Keratinocyte (primary cell): Measurements from ENCODE around the gene ARMH3. TPM values are rescaled to one million over a fixed set of nuclear protein-coding genes. Genes with fewer than 3 reads are reported as not detected.
A peak's percentile ranks its signal among the peaks of the same experiment; 100 is the strongest.

ENCODE experiments used
- DNase-seq: peaks from one replicate; pipeline ENCODE4 v3.0.0-alpha.2; 2011; ENCODE audit warnings: low read depth, missing footprints, low spot score
- FAIRE-seq: peaks from 2 replicates; lab custom pipeline; 2011; peaks lifted over from hg19 to GRCh38; lab: Jason Lieb, UNC
- H2AFZ ChIP-seq: 2 replicates; pipeline ENCODE4 v1.6.0; 2012; ENCODE audit warnings: low read length, control low read depth, inconsistent platforms; ENCODE audit not compliant: control insufficient read depth
- H3K27ac ChIP-seq: 2 replicates; pipeline ENCODE4 v1.5.1; 2011; ENCODE audit warnings: low read length; ENCODE audit not compliant: control insufficient read depth, insufficient read depth
- H3K27me3 ChIP-seq: 3 replicates; pipeline ENCODE4 v1.6.0; 2011; ENCODE audit warnings: low read length; ENCODE audit not compliant: control insufficient read depth, insufficient read depth; ENCODE audit errors: extremely low read depth
- H3K36me3 ChIP-seq, 2 experiments: 2 replicates in 1 of 2; 3 replicates in 1 of 2; pipeline ENCODE4 v1.5.1; 2011; ENCODE audit warnings: low read length in 2 of 2, mild to moderate bottlenecking in 1 of 2; ENCODE audit not compliant: control insufficient read depth in 2 of 2, insufficient read depth in 2 of 2; ENCODE audit errors: extremely low read depth in 1 of 2
- H3K4me1 ChIP-seq: 3 replicates; pipeline ENCODE4 v1.5.1; 2011; ENCODE audit warnings: low read length; ENCODE audit not compliant: control insufficient read depth, insufficient read depth; ENCODE audit errors: extremely low read depth
- H3K4me2 ChIP-seq: 3 replicates; pipeline ENCODE4 v1.6.0; 2011; ENCODE audit warnings: low read depth, low read length; ENCODE audit not compliant: control insufficient read depth, insufficient read depth; ENCODE audit errors: extremely low read depth
- H3K4me3 ChIP-seq, 3 experiments: fragments of 200-600 bp in 1 of 3; sonication (generic) in 1 of 3; 2 replicates in 2 of 3; 3 replicates in 1 of 3; pipeline ENCODE4 v1.5.1; 2011 to 2016; ENCODE audit warnings: low read length in 3 of 3, mild to moderate bottlenecking in 3 of 3, control low read depth in 2 of 3, inconsistent platforms in 1 of 3, low read depth in 1 of 3, mixed read lengths in 1 of 3, mixed run types in 1 of 3, moderate library complexity in 1 of 3; ENCODE audit not compliant: control insufficient read depth in 2 of 3, insufficient read depth in 2 of 3; ENCODE audit errors: extremely low read depth in 1 of 3
- H3K79me2 ChIP-seq: 2 replicates; pipeline ENCODE4 v1.6.0; 2012; ENCODE audit warnings: low read length; ENCODE audit not compliant: control insufficient read depth, insufficient read depth
- H3K9ac ChIP-seq: 3 replicates; pipeline ENCODE4 v1.6.0; 2011; ENCODE audit warnings: low read length; ENCODE audit not compliant: control insufficient read depth, insufficient read depth; ENCODE audit errors: extremely low read depth
- H3K9me1 ChIP-seq: 3 replicates; pipeline ENCODE4 v1.6.0; 2011; ENCODE audit warnings: low read length; ENCODE audit not compliant: control insufficient read depth, insufficient read depth; ENCODE audit errors: extremely low read depth
- H3K9me3 ChIP-seq: 2 replicates; pipeline ENCODE4 v1.5.1; 2012; ENCODE audit warnings: low read depth, low read length; ENCODE audit not compliant: control insufficient read depth
- H4K20me1 ChIP-seq: 3 replicates; pipeline ENCODE4 v1.6.0; 2011; ENCODE audit warnings: low read length; ENCODE audit not compliant: control insufficient read depth, insufficient read depth; ENCODE audit errors: extremely low read depth
- EZH2 ChIP-seq: IDR thresholded peaks from one replicate; pipeline ENCODE4 v1.6.1; 2012; ENCODE audit warnings: inconsistent platforms, mild to moderate bottlenecking, low read length, moderate library complexity
- dilution Hi-C: fragments of 300-500 bp; cut with MboI; formaldehyde crosslinking; loops from one replicate; pipeline ENCODE4 v1.7.0; 2020; ENCODE audit warnings: low sequenced_read_pairs; ENCODE audit not compliant: extremely low pct_ligation_motif_present
- polyA plus RNA-seq, 5 experiments: library from polyadenylated mRNA; depleted of rRNA in 3 of 5; stranded (reverse) in 3 of 5; stranded (forward) in 1 of 5; unstranded in 1 of 5; fragments of >200 nt; gene quantifications; 1 replicate in 1 of 5; 2 replicates in 3 of 5; 3 replicates in 1 of 5; pipeline versions ENCODE4 v1.2.1 to v1.2.3, GENCODE V29; 2011 to 2012; ENCODE audit warnings: missing spikeins in 2 of 5, low read depth in 1 of 5, low replicate concordance in 1 of 5
- TF ChIP-seq, protein P1 (sequence below), 3 experiments: IDR thresholded peaks in 1 of 3; conservative IDR thresholded peaks in 1 of 3; optimal IDR thresholded peaks in 1 of 3; 2 replicates in 2 of 3; 3 replicates in 1 of 3; pipeline versions ENCODE3 to v1.5.1; 2011; ENCODE audit warnings: low read length in 3 of 3, mild to moderate bottlenecking in 3 of 3, moderate library complexity in 2 of 3, control low read depth in 1 of 3, inconsistent platforms in 1 of 3; ENCODE audit not compliant: insufficient read depth in 2 of 3; ENCODE audit errors: extremely low read depth in 1 of 3

ARMH3 gene
- polyA plus RNA-seq, 1 donor (not counting 4 experiments of a cell fraction or from before 2014, with no cell fraction given), result 25.3 TPM

GRCh38 chr10:101830322-101831168 lies 225.4 kb downstream of the ARMH3 start:
- Histone ChIP-seq H2AFZ (peak overlapping the region; percentile 62), H3K4me3 (peak overlapping the region; percentile 30 to 71 (median 44)), H3K9me3 (no peaks in the 10 kb centered on the region), H3K4me1 (peaks cover 20% of the 10 kb centered on the region), H3K27ac (peak overlapping the region; percentile 59), H3K9me1 (peaks cover 1% of the 10 kb centered on the region), H3K79me2 (no peaks in the 10 kb centered on the region), H3K9ac (peak overlapping the region; percentile 58), H4K20me1 (no peaks in the 10 kb centered on the region), H3K36me3 (peaks cover 0 to 8% of the 10 kb centered on the region in 2 experiments), H3K27me3 (no peaks in the 10 kb centered on the region), H3K4me2 (peak overlapping the region; percentile 89)
- dilution Hi-C loops, result no loop called here
- FAIRE-seq (peak; percentile 79), DNase-seq (peak; percentile 83)
- TF ChIP-seq, protein P1, sequence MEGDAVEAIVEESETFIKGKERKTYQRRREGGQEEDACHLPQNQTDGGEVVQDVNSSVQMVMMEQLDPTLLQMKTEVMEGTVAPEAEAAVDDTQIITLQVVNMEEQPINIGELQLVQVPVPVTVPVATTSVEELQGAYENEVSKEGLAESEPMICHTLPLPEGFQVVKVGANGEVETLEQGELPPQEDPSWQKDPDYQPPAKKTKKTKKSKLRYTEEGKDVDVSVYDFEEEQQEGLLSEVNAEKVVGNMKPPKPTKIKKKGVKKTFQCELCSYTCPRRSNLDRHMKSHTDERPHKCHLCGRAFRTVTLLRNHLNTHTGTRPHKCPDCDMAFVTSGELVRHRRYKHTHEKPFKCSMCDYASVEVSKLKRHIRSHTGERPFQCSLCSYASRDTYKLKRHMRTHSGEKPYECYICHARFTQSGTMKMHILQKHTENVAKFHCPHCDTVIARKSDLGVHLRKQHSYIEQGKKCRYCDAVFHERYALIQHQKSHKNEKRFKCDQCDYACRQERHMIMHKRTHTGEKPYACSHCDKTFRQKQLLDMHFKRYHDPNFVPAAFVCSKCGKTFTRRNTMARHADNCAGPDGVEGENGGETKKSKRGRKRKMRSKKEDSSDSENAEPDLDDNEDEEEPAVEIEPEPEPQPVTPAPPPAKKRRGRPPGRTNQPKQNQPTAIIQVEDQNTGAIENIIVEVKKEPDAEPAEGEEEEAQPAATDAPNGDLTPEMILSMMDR (optimal IDR thresholded peaks at IDR 0.05 in 1 of 3, IDR thresholded peaks at IDR 0.05 in 1 of 3, conservative IDR thresholded peaks at IDR 0.05 in 1 of 3; ENCODE audit: extremely low read depth in 1 of 3, insufficient read depth in 2 of 3, low read length in 3 of 3), result no peak
- TF ChIP-seq EZH2, result no peak

- Histone ChIP-seq H3K27me3 (no peaks in the 10 kb centered on the region), H3K4me1 (peaks cover 20% of the 10 kb centered on the region), H4K20me1 (no peaks in the 10 kb centered on the region), H3K27ac (peak overlapping the region; percentile 59), H3K36me3 (peaks cover 0 to 8% of the 10 kb centered on the region in 2 experiments), H3K9me3 (no peaks in the 10 kb centered on the region), H3K4me3 (peak overlapping the region; percentile 30 to 71 (median 44)), H2AFZ (peak overlapping the region; percentile 33), H3K79me2 (no peaks in the 10 kb centered on the region), H3K9me1 (no peaks in the 10 kb centered on the region), H3K9ac (peak overlapping the region; percentile 58), H3K4me2 (peak overlapping the region; percentile 89)
- dilution Hi-C loops, result no loop called here
- FAIRE-seq (no peak), DNase-seq (no peak)
- no peak for TF ChIP-seq EZH2
- TF ChIP-seq, protein P1 (optimal IDR thresholded peaks at IDR 0.05 in 1 of 3, IDR thresholded peaks at IDR 0.05 in 1 of 3, conservative IDR thresholded peaks at IDR 0.05 in 1 of 3; ENCODE audit: extremely low read depth in 1 of 3, insufficient read depth in 2 of 3, low read length in 3 of 3), result no peak
Measured at GRCh38 chr10:101829561-101830315, 226.2 kb downstream of the ARMH3 start.
